ENCODE results near the gene LCN6.
A peak's percentile ranks its signal among the peaks of the same experiment; 100 is the strongest.
"Not testable (repeated sequence)": the region's sequence is repeated elsewhere in the genome, so short reads cannot be mapped to it uniquely, and the experiment has no call there.

Gene LCN6

GRCh38 chr9:136761545-136761981, 13.2 kb upstream of the LCN6 start:
- DNase-seq (ENCODE audit: extremely low spot score, insufficient read length, low read depth): no peak
- no peak for FAIRE-seq

GRCh38 chr9:136760834-136761544, 12.7 kb upstream of the LCN6 start:
- not testable (repeated sequence) for DNase-seq (ENCODE audit: extremely low spot score, insufficient read length, low read depth)
- peak; percentile 82 for FAIRE-seq

GRCh38 chr9:136760424-136760823, 12.1 kb upstream of the LCN6 start:
- FAIRE-seq: no peak
- no peak for DNase-seq (ENCODE audit: extremely low spot score, insufficient read length, low read depth)

GRCh38 chr9:136759436-136760325, 11.4 kb upstream of the LCN6 start:
- DNase-seq (ENCODE audit: extremely low spot score, insufficient read length, low read depth): no peak
- FAIRE-seq: no peak

- DNase-seq (ENCODE audit: extremely low spot score, insufficient read length, low read depth) (no peak), FAIRE-seq (no peak)
Observed at GRCh38 chr9:136759001-136759400, 10.7 kb upstream of the LCN6 start.

GRCh38 chr9:136757751-136758140, 9.4 kb upstream of the LCN6 start:
- FAIRE-seq: no peak

GRCh38 chr9:136757328-136757727, 9.0 kb upstream of the LCN6 start:
- FAIRE-seq (no peak), DNase-seq (ENCODE audit: extremely low spot score, insufficient read length, low read depth) (no peak)

More at GRCh38 chr9:136757751-136758140, 9.4 kb upstream of the LCN6 start:
- DNase-seq (ENCODE audit: extremely low spot score, insufficient read length, low read depth): no peak

GRCh38 chr9:136756836-136757235, 8.5 kb upstream of the LCN6 start:
- FAIRE-seq: no peak
- DNase-seq (ENCODE audit: extremely low spot score, insufficient read length, low read depth): no peak

- FAIRE-seq (no peak), DNase-seq (ENCODE audit: extremely low spot score, insufficient read length, low read depth) (no peak)
Observed at GRCh38 chr9:136756134-136756438, 7.8 kb upstream of the LCN6 start.

GRCh38 chr9:136755302-136756133, 7.2 kb upstream of the LCN6 start:
- not testable (repeated sequence) for DNase-seq (ENCODE audit: extremely low spot score, insufficient read length, low read depth); FAIRE-seq

GRCh38 chr9:136754626-136755301, 6.4 kb upstream of the LCN6 start:
- no peak for DNase-seq (ENCODE audit: extremely low spot score, insufficient read length, low read depth)
- no peak for FAIRE-seq

GRCh38 chr9:136754059-136754572, 5.8 kb upstream of the LCN6 start:
- FAIRE-seq (no peak), DNase-seq (ENCODE audit: extremely low spot score, insufficient read length, low read depth) (no peak)

- FAIRE-seq: no peak
- DNase-seq (ENCODE audit: extremely low spot score, insufficient read length, low read depth): no peak
Observed at GRCh38 chr9:136753371-136754058, 5.2 kb upstream of the LCN6 start.

- DNase-seq (ENCODE audit: extremely low spot score, insufficient read length, low read depth): no peak
- no peak for FAIRE-seq
Observed at GRCh38 chr9:136751814-136752213, 3.5 kb upstream of the LCN6 start.

- FAIRE-seq (no peak), DNase-seq (ENCODE audit: extremely low spot score, insufficient read length, low read depth) (no peak)
Observed at GRCh38 chr9:136751244-136751643, 2.9 kb upstream of the LCN6 start.

GRCh38 chr9:136750526-136750925, 2.2 kb upstream of the LCN6 start:
- DNase-seq (ENCODE audit: extremely low spot score, insufficient read length, low read depth) (no peak), FAIRE-seq (no peak)

- DNase-seq (ENCODE audit: extremely low spot score, insufficient read length, low read depth) (no peak), FAIRE-seq (no peak)
Observed at GRCh38 chr9:136748666-136749611, 614 bp upstream of the LCN6 start.

Data from GM18507 (cell line).